Naive thymus-derived CD4-positive, alpha-beta T cell (primary cell): ENCODE data around the gene CNDP2. TPM values are rescaled to one million over a fixed set of nuclear protein-coding genes. Genes with fewer than 3 reads are reported as not detected.

Source experiments
- ATAC-seq: fragments of 150-1000 bp; cut with Tn5 transposase; 2 replicates; pipeline ENCODE4 v1.10.0; 2021; ENCODE audit warnings: mild to moderate bottlenecking, moderate library complexity
- CTCF ChIA-PET: fragments of 350-600 bp; sonication (Branson Sonifier 250); formaldehyde crosslinking; loops from one replicate; lab custom pipeline; 2021; ENCODE audit warnings: antibody characterized with exemption; lab: Charles Lee
- POLR2A ChIA-PET: fragments of 350-600 bp; sonication (Branson Sonifier 250); formaldehyde crosslinking; loops from one replicate; lab custom pipeline; 2021; ENCODE audit warnings: antibody characterized with exemption, inconsistent platforms; lab: Charles Lee
- DNase-seq, 9 donors: peaks; one replicate each; pipeline versions ENCODE4 v3.0.0 to v3.0.0-alpha.2; 2020 to 2022; ENCODE audit warnings: mixed read lengths in 1 of 9
- H3K27ac ChIP-seq: one replicate; pipeline ENCODE4 v1.7.0; 2013; ENCODE audit warnings: mild to moderate bottlenecking, low read depth, low read length, moderate library complexity
- H3K27me3 ChIP-seq, 2 donors: one replicate each; pipeline ENCODE4 v1.7.0; 2013; ENCODE audit warnings: low read length in 2 of 2, mild to moderate bottlenecking in 2 of 2, moderate library complexity in 2 of 2; ENCODE audit not compliant: control insufficient read depth in 2 of 2, insufficient read depth in 2 of 2
- H3K36me3 ChIP-seq, 3 experiments: 1 replicate in 2 of 3; 2 replicates in 1 of 3; pipeline ENCODE4 v1.7.0; 2013; ENCODE audit warnings: low read length in 3 of 3, mild to moderate bottlenecking in 3 of 3, moderate library complexity in 1 of 3; ENCODE audit not compliant: insufficient read depth in 3 of 3, control insufficient read depth in 2 of 3
- H3K4me1 ChIP-seq, 2 donors: one replicate each; pipeline ENCODE4 v1.7.0; 2013; ENCODE audit warnings: low read length in 2 of 2, mild to moderate bottlenecking in 2 of 2, moderate library complexity in 1 of 2; ENCODE audit not compliant: control insufficient read depth in 2 of 2, insufficient read depth in 2 of 2
- H3K4me3 ChIP-seq: 2 replicates; pipeline ENCODE4 v1.7.0; 2013; ENCODE audit warnings: mild to moderate bottlenecking, low read length
- H3K9me3 ChIP-seq, 3 experiments: 1 replicate in 2 of 3; 2 replicates in 1 of 3; pipeline ENCODE4 v1.7.0; 2013; ENCODE audit warnings: low read length in 3 of 3; ENCODE audit not compliant: control insufficient read depth in 2 of 3
- H3K27ac Mint-ChIP-seq, 9 donors: one replicate each; pipeline ENCODE4 v1.8.0; 2020 to 2022; ENCODE audit warnings: mixed read lengths in 9 of 9, mild to moderate bottlenecking in 8 of 9, moderate library complexity in 5 of 9, inconsistent platforms in 2 of 9
- H3K27me3 Mint-ChIP-seq, 5 donors: one replicate each; pipeline ENCODE4 v1.8.0; 2021 to 2022; ENCODE audit warnings: mixed read lengths in 5 of 5, mild to moderate bottlenecking in 1 of 5
- H3K36me3 Mint-ChIP-seq, 5 donors: one replicate each; pipeline ENCODE4 v1.8.0; 2020 to 2022; ENCODE audit warnings: mixed read lengths in 5 of 5, mild to moderate bottlenecking in 3 of 5, inconsistent platforms in 1 of 5
- H3K4me1 Mint-ChIP-seq, 7 donors: one replicate each; pipeline ENCODE4 v1.8.0; 2020 to 2022; ENCODE audit warnings: mixed read lengths in 7 of 7, mild to moderate bottlenecking in 3 of 7, inconsistent platforms in 1 of 7
- H3K4me3 Mint-ChIP-seq, 10 donors: one replicate each; pipeline ENCODE4 v1.8.0; 2020 to 2022; ENCODE audit warnings: mild to moderate bottlenecking in 10 of 10, mixed read lengths in 10 of 10, moderate library complexity in 6 of 10, inconsistent platforms in 2 of 10
- H3K9me3 Mint-ChIP-seq, 11 donors: one replicate each; pipeline ENCODE4 v1.8.0; 2020 to 2022; ENCODE audit warnings: mixed read lengths in 11 of 11, mild to moderate bottlenecking in 4 of 11, inconsistent platforms in 1 of 11, moderate library complexity in 1 of 11
- intact Hi-C, 2 donors: fragments of 100-400 bp; cut with micrococcal nuclease; formaldehyde crosslinking; loops; one replicate each; pipeline ENCODE4 v1.15.1; 2023
- polyA plus RNA-seq, 2 donors: library from polyadenylated mRNA; unstranded; fragments of 300-500 nt; fragmentation: Illumina TruSeq; gene quantifications; one replicate each; pipeline ENCODE4 v1.2.3, GENCODE V29; 2021
- total RNA-seq, 6 experiments: library from RNA in 5 of 6; stranded (reverse) in 5 of 6; gene quantifications; 1 replicate in 5 of 6; 2 replicates in 1 of 6; pipeline ENCODE4 v1.2.3 and lab custom pipeline; 2021 to 2026

CNDP2 gene
- total and polyA plus RNA-seq, 7 experiments from 2014 or later = 87.7 to 169 (median 141) TPM

- Mint-ChIP-seq H3K27me3 (peaks cover 0 to 32% (median 0%) of the 10 kb centered on the region in 5 donors), H3K9me3 (peaks cover 0 to 4% (median 0%) of the 10 kb centered on the region in 11 donors), H3K27ac (peak overlapping the region in 1 of 9 donors; percentile 51), H3K4me1 (peaks cover 5 to 19% (median 16%) of the 10 kb centered on the region in 7 donors), H3K4me3 (no peak overlapping the region), H3K36me3 (no peaks in the 10 kb centered on the region)
- Histone ChIP-seq H3K9me3 (no peaks in the 10 kb centered on the region), H3K36me3 (no peaks in the 10 kb centered on the region), H3K27me3 (no peaks in the 10 kb centered on the region), H3K27ac (no peak overlapping the region), H3K4me3 (no peak overlapping the region), H3K4me1 (peaks cover 4 to 5% of the 10 kb centered on the region in 2 donors)
- ChIA-PET CTCF (no interaction called here), POLR2A (interaction anchor here (0.6 kb wide), 1 partner anchor 141 kb away, joined by 3 read pairs; no protein-coding TSS in a partner anchor)
- intact Hi-C loops = no loop called here
- ATAC-seq (no peak), DNase-seq (no peak)
Observed at GRCh38 chr18:74488354-74488753, 7.8 kb upstream of the CNDP2 start.

GRCh38 chr18:74488864-74489263 lies 7.3 kb upstream of the CNDP2 start:
- Histone ChIP-seq H3K27ac (no peak overlapping the region), H3K9me3 (no peaks in the 10 kb centered on the region), H3K27me3 (no peaks in the 10 kb centered on the region), H3K36me3 (no peaks in the 10 kb centered on the region), H3K4me3 (no peak overlapping the region), H3K4me1 (peaks cover 4 to 5% of the 10 kb centered on the region in 2 donors)
- peak overlapping the region in 2 of 9 donors; percentile 51 to 63 for H3K27ac Mint-ChIP-seq
- no peak overlapping the region for H3K4me3 Mint-ChIP-seq
- no peak for DNase-seq
- H3K36me3 Mint-ChIP-seq = no peaks in the 10 kb centered on the region
- peaks cover 0 to 4% (median 0%) of the 10 kb centered on the region in 11 donors for H3K9me3 Mint-ChIP-seq
- peaks cover 0 to 35% (median 0%) of the 10 kb centered on the region in 5 donors for H3K27me3 Mint-ChIP-seq
- CTCF ChIA-PET = interaction anchor here (10.7 kb wide), 1 partner anchor 135 kb away, joined by 269 read pairs; no protein-coding TSS in a partner anchor
- POLR2A ChIA-PET = no interaction called here
- ATAC-seq = no peak
- intact Hi-C loops = no loop called here
- H3K4me1 Mint-ChIP-seq = peaks cover 5 to 24% (median 21%) of the 10 kb centered on the region in 7 donors

- Histone ChIP-seq H3K27ac (no peak overlapping the region), H3K27me3 (no peaks in the 10 kb centered on the region), H3K9me3 (no peaks in the 10 kb centered on the region), H3K4me3 (no peak overlapping the region), H3K36me3 (no peaks in the 10 kb centered on the region), H3K4me1 (peaks cover 2% of the 10 kb centered on the region in 2 donors)
- intact Hi-C loops = no loop called here
- ATAC-seq = no peak
- DNase-seq = no peak
- Mint-ChIP-seq H3K4me1 (peaks cover 5 to 25% (median 17%) of the 10 kb centered on the region in 7 donors), H3K27ac (peak overlapping the region in 1 of 9 donors; percentile 23), H3K9me3 (peaks cover 0 to 4% (median 0%) of the 10 kb centered on the region in 11 donors), H3K36me3 (no peaks in the 10 kb centered on the region), H3K4me3 (no peak overlapping the region), H3K27me3 (peaks cover 0 to 34% (median 0%) of the 10 kb centered on the region in 5 donors)
- POLR2A ChIA-PET = interaction anchor here (0.7 kb wide), 1 partner anchor 99 kb away, joined by 4 read pairs; no protein-coding TSS in a partner anchor
- CTCF ChIA-PET = interaction anchor here (0.7 to 10.7 kb wide), 2 partner anchors 11 to 136 kb away, joined by 3 to 269 read pairs; no protein-coding TSS in a partner anchor
Observed at GRCh38 chr18:74489676-74490075, 6.5 kb upstream of the CNDP2 start.

GRCh38 chr18:74492259-74492658 lies 3.9 kb upstream of the CNDP2 start:
- Mint-ChIP-seq H3K4me1 (peaks cover 4 to 26% (median 16%) of the 10 kb centered on the region in 7 donors), H3K4me3 (no peak overlapping the region), H3K27me3 (peaks cover 0 to 33% (median 0%) of the 10 kb centered on the region in 5 donors), H3K27ac (peak overlapping the region in 3 of 9 donors; percentile 37 to 45 (median 42)), H3K36me3 (peaks cover 0 to 4% (median 0%) of the 10 kb centered on the region in 5 donors), H3K9me3 (no peaks in the 10 kb centered on the region)
- Histone ChIP-seq H3K27ac (no peak overlapping the region), H3K4me1 (peaks cover 6 to 12% of the 10 kb centered on the region in 2 donors), H3K4me3 (no peak overlapping the region), H3K36me3 (peaks cover 0 to 4% (median 0%) of the 10 kb centered on the region in 3 experiments), H3K27me3 (no peaks in the 10 kb centered on the region), H3K9me3 (no peaks in the 10 kb centered on the region)
- ChIA-PET CTCF (interaction anchor here (0.6 to 10.7 kb wide), 11 partner anchors 8 to 410 kb away, joined by 3 to 269 read pairs (median 8); no protein-coding TSS in a partner anchor), POLR2A (interaction anchor here (0.5 to 2.5 kb wide), 4 partner anchors 103 to 142 kb away, joined by 3 to 19 read pairs (median 4); no protein-coding TSS in a partner anchor)
- intact Hi-C loops = no loop called here
- ATAC-seq (no peak), DNase-seq (no peak)

GRCh38 chr18:74493689-74494088 lies 2.5 kb upstream of the CNDP2 start:
- peak in 8 of 9 donors; percentile 29 to 86 (median 76) for DNase-seq
- intact Hi-C loops = loop anchor here (1.0 kb wide), 8 partner anchors 59 to 453 kb away; no protein-coding TSS in a partner anchor
- peaks cover 0 to 32% (median 0%) of the 10 kb centered on the region in 5 donors for H3K27me3 Mint-ChIP-seq
- Histone ChIP-seq H3K4me1 (peaks cover 20 to 26% of the 10 kb centered on the region in 2 donors), H3K27ac (no peak overlapping the region), H3K9me3 (no peaks in the 10 kb centered on the region), H3K36me3 (peaks cover 0 to 4% (median 0%) of the 10 kb centered on the region in 3 experiments), H3K27me3 (no peaks in the 10 kb centered on the region), H3K4me3 (no peak overlapping the region)
- POLR2A ChIA-PET = interaction anchor here (0.7 to 2.5 kb wide), 11 partner anchors 9 to 152 kb away, joined by 3 to 19 read pairs (median 4); no protein-coding TSS in a partner anchor
- peak overlapping the region in 8 of 9 donors; percentile 59 to 98 (median 90) for H3K27ac Mint-ChIP-seq
- no peaks in the 10 kb centered on the region for H3K9me3 Mint-ChIP-seq
- peak; percentile 60 for ATAC-seq
- peaks cover 12 to 41% (median 31%) of the 10 kb centered on the region in 7 donors for H3K4me1 Mint-ChIP-seq
- peaks cover 0 to 6% (median 0%) of the 10 kb centered on the region in 5 donors for H3K36me3 Mint-ChIP-seq
- H3K4me3 Mint-ChIP-seq = peak overlapping the region in 5 of 10 donors; percentile 6 to 65 (median 41)
- CTCF ChIA-PET = interaction anchor here (0.5 to 10.7 kb wide), 34 partner anchors 9 to 411 kb away, joined by 3 to 269 read pairs (median 4); no protein-coding TSS in a partner anchor

- Histone ChIP-seq H3K9me3 (no peaks in the 10 kb centered on the region), H3K27ac (peak overlapping the region; percentile 16), H3K27me3 (no peaks in the 10 kb centered on the region), H3K4me1 (peaks cover 24 to 30% of the 10 kb centered on the region in 2 donors), H3K4me3 (no peak overlapping the region), H3K36me3 (peaks cover 0 to 4% (median 0%) of the 10 kb centered on the region in 3 experiments)
- ChIA-PET POLR2A (interaction anchor here (1.5 to 3.1 kb wide), 4 partner anchors 105 to 141 kb away, joined by 6 to 30 read pairs (median 18); no protein-coding TSS in a partner anchor), CTCF (interaction anchor here (1.6 to 10.7 kb wide), 4 partner anchors 122 to 412 kb away, joined by 14 to 269 read pairs (median 18); no protein-coding TSS in a partner anchor)
- peak overlapping the region in 7 of 9 donors; percentile 63 to 98 (median 91) for H3K27ac Mint-ChIP-seq
- H3K4me1 Mint-ChIP-seq = peaks cover 13 to 49% (median 39%) of the 10 kb centered on the region in 7 donors
- peaks cover 0 to 6% (median 0%) of the 10 kb centered on the region in 5 donors for H3K36me3 Mint-ChIP-seq
- no peaks in the 10 kb centered on the region for H3K9me3 Mint-ChIP-seq
- peak overlapping the region in 9 of 10 donors; percentile 6 to 90 (median 59) for H3K4me3 Mint-ChIP-seq
- no peak for DNase-seq
- intact Hi-C loops = no loop called here
- peaks cover 0 to 25% (median 0%) of the 10 kb centered on the region in 5 donors for H3K27me3 Mint-ChIP-seq
- ATAC-seq = no peak
Observed at GRCh38 chr18:74494514-74494913, 1.6 kb upstream of the CNDP2 start.
